ENCODE measurements around the gene GRID2IP. TPM values are rescaled to one million over a fixed set of nuclear protein-coding genes. Genes with fewer than 3 reads are reported as not detected.

The GRID2IP gene
- polyA plus RNA-seq, 1 donor from 2014 or later: 0.09 TPM

- Mint-ChIP-seq H3K4me1 (peaks cover 4 to 6% (median 5%) of the 10 kb centered on the region in 3 donors), H3K27ac (no peak overlapping the region), H3K27me3 (no peaks in the 10 kb centered on the region), H3K36me3 (no peaks in the 10 kb centered on the region), H3K4me3 (no peak overlapping the region), H3K9me3 (no peaks in the 10 kb centered on the region)
Measured at GRCh38 chr7:6513541-6513940, 37.7 kb downstream of the GRID2IP start.

GRCh38 chr7:6512892-6513291, 38.4 kb downstream of the GRID2IP start:
- Mint-ChIP-seq H3K36me3 (no peaks in the 10 kb centered on the region), H3K27ac (no peak overlapping the region), H3K4me3 (no peak overlapping the region), H3K27me3 (no peaks in the 10 kb centered on the region), H3K4me1 (peaks cover 4 to 6% (median 5%) of the 10 kb centered on the region in 3 donors), H3K9me3 (no peaks in the 10 kb centered on the region)

DNA sequence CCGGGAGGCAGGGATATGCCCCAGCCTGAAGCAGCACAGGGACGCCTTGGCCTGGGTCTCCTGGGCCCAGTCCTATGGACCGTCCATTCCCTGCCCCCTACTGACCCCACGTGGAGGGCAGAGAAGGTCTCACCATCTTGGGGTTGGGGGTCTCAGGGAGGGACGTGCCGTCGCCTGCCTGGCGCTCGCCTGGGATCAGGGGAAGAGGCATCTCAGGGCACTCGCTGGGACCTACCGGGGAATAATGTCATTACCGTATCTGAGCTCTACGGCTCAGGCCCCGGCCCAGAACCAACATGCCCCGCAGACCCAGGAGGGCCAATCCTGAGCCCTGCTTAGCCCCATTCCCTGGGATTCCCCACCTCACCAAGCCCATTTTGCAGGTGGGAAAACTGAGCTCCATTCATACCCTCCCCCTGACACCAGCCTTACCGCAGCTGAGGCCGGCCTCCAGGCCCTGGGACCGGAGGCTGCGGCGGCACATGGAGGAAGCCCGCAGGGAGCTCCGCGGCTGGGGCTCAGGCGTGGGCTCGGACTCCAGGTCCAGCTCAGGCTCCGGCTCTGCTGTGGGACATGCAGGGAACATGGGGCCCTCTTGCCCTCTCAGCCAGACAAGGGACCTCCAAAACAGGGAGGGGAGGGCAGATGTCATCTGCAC, 40.7 kb downstream of the GRID2IP start:
- no peaks in the 10 kb centered on the region for H3K36me3 Mint-ChIP-seq
- H3K4me3 Mint-ChIP-seq: no peak overlapping the region
- H3K9me3 Mint-ChIP-seq: no peaks in the 10 kb centered on the region
- H3K4me1 Mint-ChIP-seq: no peaks in the 10 kb centered on the region
- no peaks in the 10 kb centered on the region for H3K27me3 Mint-ChIP-seq
- H3K27ac Mint-ChIP-seq: no peak overlapping the region

DNA sequence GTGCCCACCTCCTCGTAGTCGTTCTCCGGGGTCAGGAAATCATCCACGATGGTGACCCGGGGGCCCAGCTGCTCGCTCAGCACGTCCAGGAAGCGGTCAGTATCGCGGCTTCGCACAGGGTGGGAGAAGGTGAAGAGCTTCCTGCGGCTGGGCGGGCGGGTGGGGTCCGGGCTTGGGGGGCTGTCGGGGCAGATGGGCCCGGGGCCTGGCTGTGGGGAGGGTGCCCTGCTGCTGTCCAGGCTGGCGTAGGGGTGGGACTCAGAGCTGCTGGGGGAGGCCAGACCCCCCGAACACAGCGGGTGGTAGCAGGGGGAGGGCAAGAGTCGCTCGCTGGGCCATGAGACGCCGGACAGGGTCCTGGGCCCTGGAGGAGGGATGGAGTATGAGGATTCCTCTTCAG, 42.3 kb downstream of the GRID2IP start:
- H3K27ac Mint-ChIP-seq: no peak overlapping the region
- H3K27me3 Mint-ChIP-seq: no peaks in the 10 kb centered on the region
- H3K36me3 Mint-ChIP-seq: no peaks in the 10 kb centered on the region
- H3K4me1 Mint-ChIP-seq: peaks cover 0 to 4% (median 0%) of the 10 kb centered on the region in 3 donors
- H3K9me3 Mint-ChIP-seq: no peaks in the 10 kb centered on the region
- no peak overlapping the region for H3K4me3 Mint-ChIP-seq

- H3K27ac Mint-ChIP-seq: no peak overlapping the region
- no peaks in the 10 kb centered on the region for H3K27me3 Mint-ChIP-seq
- H3K9me3 Mint-ChIP-seq: no peaks in the 10 kb centered on the region
- H3K4me1 Mint-ChIP-seq: peaks cover 0 to 4% (median 0%) of the 10 kb centered on the region in 3 donors
- peak overlapping the region in 1 of 4 donors; percentile 29 for H3K4me3 Mint-ChIP-seq
- H3K36me3 Mint-ChIP-seq: no peaks in the 10 kb centered on the region
Measured at GRCh38 chr7:6508539-6508938, 42.7 kb downstream of the GRID2IP start.

- Mint-ChIP-seq H3K27ac (no peak overlapping the region), H3K36me3 (no peaks in the 10 kb centered on the region), H3K4me3 (no peak overlapping the region), H3K4me1 (peaks cover 0 to 4% (median 0%) of the 10 kb centered on the region in 3 donors), H3K27me3 (no peaks in the 10 kb centered on the region), H3K9me3 (no peaks in the 10 kb centered on the region)
Measured at GRCh38 chr7:6507906-6508305, 43.4 kb downstream of the GRID2IP start.

GRCh38 chr7:6505685-6506559, 45.3 kb downstream of the GRID2IP start:
- Mint-ChIP-seq H3K4me3 (peak overlapping the region in 2 of 4 donors; percentile 51 to 96), H3K27ac (no peak overlapping the region), H3K36me3 (no peaks in the 10 kb centered on the region), H3K27me3 (no peaks in the 10 kb centered on the region), H3K9me3 (no peaks in the 10 kb centered on the region), H3K4me1 (peaks cover 0 to 4% (median 0%) of the 10 kb centered on the region in 3 donors)

GRCh38 chr7:6504996-6505395, 46.3 kb downstream of the GRID2IP start:
- peaks cover 0 to 4% (median 0%) of the 10 kb centered on the region in 3 donors for H3K4me1 Mint-ChIP-seq
- H3K27me3 Mint-ChIP-seq: no peaks in the 10 kb centered on the region
- H3K27ac Mint-ChIP-seq: no peak overlapping the region
- H3K4me3 Mint-ChIP-seq: peak overlapping the region; percentile 77 to 97 (median 94)
- H3K36me3 Mint-ChIP-seq: no peaks in the 10 kb centered on the region
- H3K9me3 Mint-ChIP-seq: no peaks in the 10 kb centered on the region

- Mint-ChIP-seq H3K4me1 (peaks cover 0 to 4% (median 0%) of the 10 kb centered on the region in 3 donors), H3K36me3 (no peaks in the 10 kb centered on the region), H3K27ac (no peak overlapping the region), H3K9me3 (no peaks in the 10 kb centered on the region), H3K27me3 (no peaks in the 10 kb centered on the region), H3K4me3 (peak overlapping the region in 2 of 4 donors; percentile 50 to 60)
Measured at GRCh38 chr7:6502886-6503285, 48.4 kb downstream of the GRID2IP start.

GRCh38 chr7:6501586-6502564, 49.4 kb downstream of the GRID2IP start:
- H3K36me3 Mint-ChIP-seq: no peaks in the 10 kb centered on the region
- H3K4me3 Mint-ChIP-seq: peak overlapping the region in 3 of 4 donors; percentile 16 to 86 (median 60)
- no peaks in the 10 kb centered on the region for H3K9me3 Mint-ChIP-seq
- peak overlapping the region in 1 of 3 donors; percentile 32 for H3K27ac Mint-ChIP-seq
- H3K4me1 Mint-ChIP-seq: peaks cover 0 to 4% (median 0%) of the 10 kb centered on the region in 3 donors
- no peaks in the 10 kb centered on the region for H3K27me3 Mint-ChIP-seq

DNA sequence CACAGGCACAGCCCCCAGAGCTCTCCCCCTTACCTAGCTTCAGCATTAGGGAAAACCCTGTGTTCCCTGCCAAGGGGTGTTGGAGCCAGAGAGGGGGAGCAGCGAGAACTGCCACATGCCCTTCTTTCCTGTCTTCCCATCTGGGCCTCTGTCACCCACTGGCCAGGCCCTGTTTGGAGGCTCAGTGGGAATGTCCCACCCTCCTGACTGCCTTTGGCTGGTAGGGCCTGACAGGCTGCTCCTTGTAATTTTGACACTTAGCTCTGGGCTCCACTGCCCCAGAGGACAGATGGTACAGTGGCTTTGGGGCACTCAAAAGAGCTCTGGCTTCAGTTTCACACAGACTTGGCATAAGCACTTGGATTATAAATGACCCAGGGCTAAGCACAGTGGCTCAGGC, 50.6 kb downstream of the GRID2IP start:
- Mint-ChIP-seq H3K4me3 (no peak overlapping the region), H3K9me3 (no peaks in the 10 kb centered on the region), H3K4me1 (peaks cover 0 to 4% (median 0%) of the 10 kb centered on the region in 3 donors), H3K27me3 (no peaks in the 10 kb centered on the region), H3K27ac (peak overlapping the region in 1 of 3 donors; percentile 32), H3K36me3 (no peaks in the 10 kb centered on the region)

GRCh38 chr7:6497994-6498393, 53.3 kb downstream of the GRID2IP start:
- H3K27me3 Mint-ChIP-seq: no peaks in the 10 kb centered on the region
- no peak overlapping the region for H3K27ac Mint-ChIP-seq
- H3K36me3 Mint-ChIP-seq: no peaks in the 10 kb centered on the region
- no peaks in the 10 kb centered on the region for H3K9me3 Mint-ChIP-seq
- no peaks in the 10 kb centered on the region for H3K4me1 Mint-ChIP-seq
- no peak overlapping the region for H3K4me3 Mint-ChIP-seq

DNA sequence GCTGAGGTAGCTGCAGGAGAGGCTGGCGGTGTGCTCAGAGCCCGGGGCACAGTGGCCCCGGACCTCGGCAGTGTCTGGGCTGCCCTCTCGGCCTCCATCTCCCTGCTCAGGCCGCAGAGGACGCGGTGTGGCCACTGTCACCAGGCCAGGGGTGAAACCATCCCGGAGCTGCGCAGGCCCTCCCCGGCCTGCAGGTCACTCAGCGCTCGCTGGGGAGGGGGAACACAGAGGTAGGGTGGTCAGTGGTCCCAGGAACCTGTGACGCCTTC, 53.7 kb downstream of the GRID2IP start:
- Mint-ChIP-seq H3K36me3 (no peaks in the 10 kb centered on the region), H3K27me3 (no peaks in the 10 kb centered on the region), H3K4me1 (no peaks in the 10 kb centered on the region), H3K4me3 (no peak overlapping the region), H3K27ac (no peak overlapping the region), H3K9me3 (no peaks in the 10 kb centered on the region)

GRCh38 chr7:6496842-6497636, 54.2 kb downstream of the GRID2IP start:
- Mint-ChIP-seq H3K9me3 (no peaks in the 10 kb centered on the region), H3K4me3 (no peak overlapping the region), H3K27me3 (no peaks in the 10 kb centered on the region), H3K27ac (peak overlapping the region in 1 of 3 donors; percentile 14), H3K36me3 (no peaks in the 10 kb centered on the region), H3K4me1 (no peaks in the 10 kb centered on the region)
